Mesodermal cell (in vitro differentiated cells): Measurements from ENCODE around the gene P2RY6.

ENCODE experiments used
- H3K27ac ChIP-seq: 2 replicates; pipeline ENCODE4 v1.7.0; 2013; ENCODE audit warnings: mild to moderate bottlenecking, low read depth, low read length, moderate library complexity; ENCODE audit not compliant: severe bottlenecking
- H3K36me3 ChIP-seq: 2 replicates; pipeline ENCODE4 v1.7.1; 2013; ENCODE audit warnings: mild to moderate bottlenecking, low read length, moderate library complexity; ENCODE audit not compliant: control insufficient read depth, insufficient read depth
- H3K4me1 ChIP-seq: one replicate; pipeline ENCODE4 v1.7.1; 2013; ENCODE audit warnings: mild to moderate bottlenecking, low read length; ENCODE audit not compliant: insufficient read depth, control insufficient read depth, poor library complexity, severe bottlenecking
- H3K4me3 ChIP-seq: 2 replicates; pipeline ENCODE4 v1.7.0; 2013; ENCODE audit warnings: low read length, control low read depth, mild to moderate bottlenecking; ENCODE audit not compliant: insufficient read depth, poor library complexity, severe bottlenecking; ENCODE audit errors: extremely low read depth
- H3K9me3 ChIP-seq: 2 replicates; pipeline ENCODE4 v1.7.1; 2013; ENCODE audit warnings: mild to moderate bottlenecking, low read length, moderate library complexity; ENCODE audit not compliant: control insufficient read depth
- WGBS, 2 experiments: methylation state at CpG; one replicate each; pipeline ENCODE4 v1.1.5; 2013; ENCODE audit warnings: missing lambda C conversion rate in 2 of 2; ENCODE audit not compliant: insufficient coverage in 2 of 2; 5-methylcytosine and 5-hydroxymethylcytosine counted together

The P2RY6 gene

GRCh38 chr11:73263640-73264039, 8.5 kb upstream of the P2RY6 start:
- no peaks in the 10 kb centered on the region for H3K36me3 ChIP-seq
- no peaks in the 10 kb centered on the region for H3K9me3 ChIP-seq
- no peak overlapping the region for H3K27ac ChIP-seq
- no peak overlapping the region for H3K4me3 ChIP-seq
- no peaks in the 10 kb centered on the region for H3K4me1 ChIP-seq
- 67 to 83% methylated on average over 1 of the region's 2 CpGs for WGBS, 2 experiments

GRCh38 chr11:73265278-73265810, 6.8 kb upstream of the P2RY6 start:
- Histone ChIP-seq H3K9me3 (no peaks in the 10 kb centered on the region), H3K4me1 (peaks cover 13% of the 10 kb centered on the region), H3K27ac (no peak overlapping the region), H3K36me3 (no peaks in the 10 kb centered on the region), H3K4me3 (no peak overlapping the region)
- 91 to 93% methylated on average over 1 to 2 of the region's 4 CpGs for WGBS, 2 experiments

- Histone ChIP-seq H3K9me3 (no peaks in the 10 kb centered on the region), H3K4me1 (peaks cover 19% of the 10 kb centered on the region), H3K4me3 (no peak overlapping the region), H3K36me3 (no peaks in the 10 kb centered on the region), H3K27ac (no peak overlapping the region)
- WGBS, 2 experiments, result 86 to 91% methylated on average over 3 of the region's 3 CpGs
Measured at GRCh38 chr11:73265853-73266645, 6.1 kb upstream of the P2RY6 start.

- WGBS, 2 experiments, result 90 to 91% methylated on average over 3 to 4 of the region's 4 CpGs
- Histone ChIP-seq H3K4me3 (no peak overlapping the region), H3K4me1 (peaks cover 24% of the 10 kb centered on the region), H3K27ac (no peak overlapping the region), H3K36me3 (no peaks in the 10 kb centered on the region), H3K9me3 (no peaks in the 10 kb centered on the region)
Measured at GRCh38 chr11:73266646-73267020, 5.5 kb upstream of the P2RY6 start.

- H3K9me3 ChIP-seq, result no peaks in the 10 kb centered on the region
- H3K4me1 ChIP-seq, result peaks cover 29% of the 10 kb centered on the region
- WGBS, 2 experiments, result 73 to 90% methylated on average over 3 of the region's 3 CpGs
- no peaks in the 10 kb centered on the region for H3K36me3 ChIP-seq
- H3K27ac ChIP-seq, result no peak overlapping the region
- H3K4me3 ChIP-seq, result no peak overlapping the region
Measured at GRCh38 chr11:73267122-73267846, 4.9 kb upstream of the P2RY6 start.

GRCh38 chr11:73267906-73268540, 4.1 kb upstream of the P2RY6 start:
- H3K9me3 ChIP-seq, result no peaks in the 10 kb centered on the region
- WGBS, 2 experiments, result 87 to 96% methylated on average over 7 to 8 of the region's 8 CpGs
- H3K27ac ChIP-seq, result no peak overlapping the region
- no peaks in the 10 kb centered on the region for H3K36me3 ChIP-seq
- H3K4me1 ChIP-seq, result peaks cover 31% of the 10 kb centered on the region
- H3K4me3 ChIP-seq, result no peak overlapping the region

- H3K27ac ChIP-seq, result no peak overlapping the region
- no peaks in the 10 kb centered on the region for H3K36me3 ChIP-seq
- no peak overlapping the region for H3K4me3 ChIP-seq
- no peaks in the 10 kb centered on the region for H3K9me3 ChIP-seq
- 92 to 93% methylated on average over 6 to 8 of the region's 8 CpGs for WGBS, 2 experiments
- peaks cover 31% of the 10 kb centered on the region for H3K4me1 ChIP-seq
Measured at GRCh38 chr11:73268671-73269271, 3.4 kb upstream of the P2RY6 start.

- Histone ChIP-seq H3K9me3 (no peaks in the 10 kb centered on the region), H3K4me3 (no peak overlapping the region), H3K4me1 (peaks cover 31% of the 10 kb centered on the region), H3K36me3 (no peaks in the 10 kb centered on the region), H3K27ac (no peak overlapping the region)
- WGBS, 2 experiments, result 84 to 88% methylated on average over 4 to 5 of the region's 7 CpGs
Measured at GRCh38 chr11:73269459-73270015, 2.6 kb upstream of the P2RY6 start.

- peak overlapping the region; percentile 53 for H3K27ac ChIP-seq
- no peaks in the 10 kb centered on the region for H3K36me3 ChIP-seq
- no peaks in the 10 kb centered on the region for H3K9me3 ChIP-seq
- 92 to 93% methylated on average over 5 to 6 of the region's 7 CpGs for WGBS, 2 experiments
- peaks cover 31% of the 10 kb centered on the region for H3K4me1 ChIP-seq
- H3K4me3 ChIP-seq, result no peak overlapping the region
Measured at GRCh38 chr11:73270016-73270854, 1.9 kb upstream of the P2RY6 start.
